ENCODE results near the gene ANK2. TPM values are rescaled to one million over a fixed set of nuclear protein-coding genes. Genes with fewer than 3 reads are reported as not detected.

The ANK2 gene
- total and polyA plus RNA-seq, 2 experiments from 2014 or later: 7.7 to 40.4 TPM

DNA sequence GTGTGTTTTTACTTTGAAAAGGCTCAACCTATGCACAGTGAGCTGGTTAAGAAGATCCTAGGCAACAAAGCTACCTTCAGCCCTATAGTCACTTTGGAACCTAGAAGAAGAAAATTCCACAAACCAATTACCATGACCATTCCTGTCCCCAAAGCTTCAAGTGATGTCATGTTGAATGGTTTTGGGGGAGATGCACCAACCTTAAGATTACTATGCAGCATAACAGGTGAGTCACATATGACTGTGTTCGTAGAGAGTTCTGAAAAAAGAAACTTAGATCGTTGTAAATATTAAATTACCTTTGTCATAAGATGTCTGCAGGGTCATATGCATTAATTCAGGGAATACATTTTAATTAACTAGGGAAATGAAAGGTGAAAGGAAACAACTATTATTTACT, 287.1 kb downstream of the ANK2 start:
- TF ChIP-seq ZNF114 (CRISPR knock-in tag; IDR thresholded peaks at IDR 0.05) (no peak), JUNB (IDR thresholded peaks at IDR 0.05; ENCODE audit: unreplicated experiment) (no peak), CREB1 (CRISPR knock-in tag; IDR thresholded peaks at IDR 0.05; ENCODE audit: low read depth) (no peak), ETS1 (IDR thresholded peaks at IDR 0.05) (no peak), STAT1 (IDR thresholded peaks at IDR 0.05; ENCODE audit: unreplicated experiment) (no peak), POLR2AphosphoS5 (IDR thresholded peaks at IDR 0.05; ENCODE audit: low read depth) (no peak)
- peak overlapping the region; percentile 47; the same call in 1 of the 2 replicates for H3K27ac Mint-ChIP-seq
- H3K9me3 Mint-ChIP-seq: no peaks in the 10 kb centered on the region

GRCh38 chr4:113339430-113339813, 290.0 kb downstream of the ANK2 start:
- Mint-ChIP-seq H3K27ac (no peak overlapping the region), H3K36me3 (ENCODE audit: low read depth) (peaks cover 25% of the 10 kb centered on the region; the same call in 2 of the 3 replicates), H3K4me1 (peaks cover 3% of the 10 kb centered on the region; the same call in 2 of the 3 replicates), H3K4me3 (no peak overlapping the region), H3K9me3 (no peaks in the 10 kb centered on the region), H3K27me3 (ENCODE audit: insufficient read depth, low read depth, poor library complexity) (peaks cover 1% of the 10 kb centered on the region)
- Histone ChIP-seq H4K20me1 (replicated peaks; ENCODE audit: insufficient read depth) (no peaks in the 10 kb centered on the region), H3K27ac (ENCODE audit: low read depth) (no peak overlapping the region), H3K27me3 (ENCODE audit: insufficient read depth) (no peaks in the 10 kb centered on the region), H3K79me2 (replicated peaks; ENCODE audit: insufficient read depth) (no peaks in the 10 kb centered on the region), H3K9me2 (ENCODE audit: insufficient read depth) (no peaks in the 10 kb centered on the region), H3F3A (replicated peaks; ENCODE audit: low read depth) (no peaks in the 10 kb centered on the region), H3K36me3 (ENCODE audit: insufficient read depth) (peaks cover 7% of the 10 kb centered on the region; the same call in 1 of the 2 replicates), H2AFZ (no peak overlapping the region), H3K4me2 (no peak overlapping the region), H3K4me1 (ENCODE audit: insufficient read depth) (no peaks in the 10 kb centered on the region), H3K4me3 (no peak overlapping the region)
- no peak for ATAC-seq
- no peak for DNase-seq (ENCODE audit: low spot score)
- TF ChIP-seq ZNF462 (CRISPR knock-in tag; IDR thresholded peaks at IDR 0.05): no peak
- no peak for TF ChIP-seq ETS1 (IDR thresholded peaks at IDR 0.05)
- TF ChIP-seq NANOG (IDR thresholded peaks at IDR 0.05; ENCODE audit: borderline replicate concordance): no peak
- no peak for TF ChIP-seq STAT1 (IDR thresholded peaks at IDR 0.05; ENCODE audit: unreplicated experiment)
- TF ChIP-seq JUNB (IDR thresholded peaks at IDR 0.05; ENCODE audit: unreplicated experiment): no peak
- TF ChIP-seq, protein P1, sequence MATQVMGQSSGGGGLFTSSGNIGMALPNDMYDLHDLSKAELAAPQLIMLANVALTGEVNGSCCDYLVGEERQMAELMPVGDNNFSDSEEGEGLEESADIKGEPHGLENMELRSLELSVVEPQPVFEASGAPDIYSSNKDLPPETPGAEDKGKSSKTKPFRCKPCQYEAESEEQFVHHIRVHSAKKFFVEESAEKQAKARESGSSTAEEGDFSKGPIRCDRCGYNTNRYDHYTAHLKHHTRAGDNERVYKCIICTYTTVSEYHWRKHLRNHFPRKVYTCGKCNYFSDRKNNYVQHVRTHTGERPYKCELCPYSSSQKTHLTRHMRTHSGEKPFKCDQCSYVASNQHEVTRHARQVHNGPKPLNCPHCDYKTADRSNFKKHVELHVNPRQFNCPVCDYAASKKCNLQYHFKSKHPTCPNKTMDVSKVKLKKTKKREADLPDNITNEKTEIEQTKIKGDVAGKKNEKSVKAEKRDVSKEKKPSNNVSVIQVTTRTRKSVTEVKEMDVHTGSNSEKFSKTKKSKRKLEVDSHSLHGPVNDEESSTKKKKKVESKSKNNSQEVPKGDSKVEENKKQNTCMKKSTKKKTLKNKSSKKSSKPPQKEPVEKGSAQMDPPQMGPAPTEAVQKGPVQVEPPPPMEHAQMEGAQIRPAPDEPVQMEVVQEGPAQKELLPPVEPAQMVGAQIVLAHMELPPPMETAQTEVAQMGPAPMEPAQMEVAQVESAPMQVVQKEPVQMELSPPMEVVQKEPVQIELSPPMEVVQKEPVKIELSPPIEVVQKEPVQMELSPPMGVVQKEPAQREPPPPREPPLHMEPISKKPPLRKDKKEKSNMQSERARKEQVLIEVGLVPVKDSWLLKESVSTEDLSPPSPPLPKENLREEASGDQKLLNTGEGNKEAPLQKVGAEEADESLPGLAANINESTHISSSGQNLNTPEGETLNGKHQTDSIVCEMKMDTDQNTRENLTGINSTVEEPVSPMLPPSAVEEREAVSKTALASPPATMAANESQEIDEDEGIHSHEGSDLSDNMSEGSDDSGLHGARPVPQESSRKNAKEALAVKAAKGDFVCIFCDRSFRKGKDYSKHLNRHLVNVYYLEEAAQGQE (IDR thresholded peaks at IDR 0.05; ENCODE audit: unreplicated experiment): no peak
- no peak for TF ChIP-seq POLR2AphosphoS5 (IDR thresholded peaks at IDR 0.05; ENCODE audit: low read depth)
- no peak for TF ChIP-seq ZNF331 (CRISPR knock-in tag; IDR thresholded peaks at IDR 0.05; ENCODE audit: low read depth)

More for the DNA sequence above, 287.1 kb downstream of the ANK2 start:
- Histone ChIP-seq H3K27me3 (ENCODE audit: insufficient read depth) (no peaks in the 10 kb centered on the region), H3K4me3 (no peak overlapping the region), H3F3A (replicated peaks; ENCODE audit: low read depth) (no peaks in the 10 kb centered on the region), H2AFZ (no peak overlapping the region), H3K36me3 (ENCODE audit: insufficient read depth) (0 out of 2 replicates have a peak, but pooled peaks cover 2% of the 10 kb centered on the region), H3K27ac (ENCODE audit: low read depth) (no peak overlapping the region), H4K20me1 (replicated peaks; ENCODE audit: insufficient read depth) (no peaks in the 10 kb centered on the region), H3K9me2 (ENCODE audit: insufficient read depth) (no peaks in the 10 kb centered on the region), H3K79me2 (replicated peaks; ENCODE audit: insufficient read depth) (no peaks in the 10 kb centered on the region), H3K4me1 (ENCODE audit: insufficient read depth) (peaks cover 10% of the 10 kb centered on the region; the same call in 1 of the 2 replicates), H3K4me2 (no peak overlapping the region)
- Mint-ChIP-seq H3K4me1 (peaks cover 20% of the 10 kb centered on the region), H3K4me3 (no peak overlapping the region), H3K27me3 (ENCODE audit: insufficient read depth, low read depth, poor library complexity) (peaks cover 1% of the 10 kb centered on the region), H3K36me3 (ENCODE audit: low read depth) (peaks cover 9% of the 10 kb centered on the region; the same call in 2 of the 3 replicates)
- no peak for DNase-seq (ENCODE audit: low spot score)
- no peak for ATAC-seq
